Mesodermal cell (in vitro differentiated cells): ENCODE results near the gene MTUS2.

Experiments used
- H3K27ac ChIP-seq: 2 replicates; pipeline ENCODE4 v1.7.0; 2013; ENCODE audit warnings: mild to moderate bottlenecking, low read depth, low read length, moderate library complexity; ENCODE audit not compliant: severe bottlenecking
- H3K36me3 ChIP-seq: 2 replicates; pipeline ENCODE4 v1.7.1; 2013; ENCODE audit warnings: mild to moderate bottlenecking, low read length, moderate library complexity; ENCODE audit not compliant: control insufficient read depth, insufficient read depth
- H3K4me1 ChIP-seq: one replicate; pipeline ENCODE4 v1.7.1; 2013; ENCODE audit warnings: mild to moderate bottlenecking, low read length; ENCODE audit not compliant: insufficient read depth, control insufficient read depth, poor library complexity, severe bottlenecking
- H3K4me3 ChIP-seq: 2 replicates; pipeline ENCODE4 v1.7.0; 2013; ENCODE audit warnings: low read length, control low read depth, mild to moderate bottlenecking; ENCODE audit not compliant: insufficient read depth, poor library complexity, severe bottlenecking; ENCODE audit errors: extremely low read depth
- H3K9me3 ChIP-seq: 2 replicates; pipeline ENCODE4 v1.7.1; 2013; ENCODE audit warnings: mild to moderate bottlenecking, low read length, moderate library complexity; ENCODE audit not compliant: control insufficient read depth
- WGBS, 2 experiments: methylation state at CpG; one replicate each; pipeline ENCODE4 v1.1.5; 2013; ENCODE audit warnings: missing lambda C conversion rate in 2 of 2; ENCODE audit not compliant: insufficient coverage in 2 of 2; 5-methylcytosine and 5-hydroxymethylcytosine counted together

Gene MTUS2

GRCh38 chr13:29540799-29541198 lies 720.7 kb downstream of the MTUS2 start:
- no peaks in the 10 kb centered on the region for H3K9me3 ChIP-seq
- H3K4me3 ChIP-seq = no peak overlapping the region
- peaks cover 34% of the 10 kb centered on the region for H3K4me1 ChIP-seq
- 78 to 92% methylated on average over 3 to 4 of the region's 5 CpGs for WGBS, 2 experiments
- no peak overlapping the region for H3K27ac ChIP-seq
- peaks cover 49% of the 10 kb centered on the region for H3K36me3 ChIP-seq

DNA sequence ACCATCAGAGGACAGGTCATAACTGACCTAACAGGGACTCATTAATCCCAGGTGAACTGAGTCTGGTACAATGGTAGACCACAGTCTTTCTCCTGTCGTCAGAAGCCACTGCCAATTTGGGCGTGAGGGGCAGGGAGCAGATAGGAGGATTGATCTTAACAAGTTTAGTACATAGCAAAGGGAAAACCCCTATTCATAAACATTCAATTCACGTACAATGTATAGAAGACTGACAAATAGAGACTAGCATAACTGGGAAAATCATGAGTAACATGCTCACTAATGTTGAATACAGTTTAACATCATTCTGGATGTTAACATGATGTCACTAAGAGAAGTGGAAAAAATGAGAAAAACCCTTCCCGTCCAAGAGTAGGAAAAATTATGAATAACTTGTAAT lies 721.3 kb downstream of the MTUS2 start:
- no CpG with 5 or more reads among the region's 4 CpGs for WGBS, 2 experiments

GRCh38 chr13:29542381-29542780 lies 722.2 kb downstream of the MTUS2 start:
- H3K4me1 ChIP-seq = peaks cover 41% of the 10 kb centered on the region
- H3K9me3 ChIP-seq = no peaks in the 10 kb centered on the region
- WGBS, 2 experiments = 95 to 100% methylated on average over 4 to 5 of the region's 8 CpGs
- no peak overlapping the region for H3K27ac ChIP-seq
- H3K36me3 ChIP-seq = peaks cover 42% of the 10 kb centered on the region
- H3K4me3 ChIP-seq = no peak overlapping the region

More for the DNA sequence above, 721.3 kb downstream of the MTUS2 start:
- no peak overlapping the region for H3K4me3 ChIP-seq
- H3K27ac ChIP-seq = no peak overlapping the region
- no peaks in the 10 kb centered on the region for H3K9me3 ChIP-seq
- peaks cover 43% of the 10 kb centered on the region for H3K36me3 ChIP-seq
- peaks cover 34% of the 10 kb centered on the region for H3K4me1 ChIP-seq

GRCh38 chr13:29543230-29544215 lies 723.4 kb downstream of the MTUS2 start:
- 92 to 93% methylated on average over 7 to 8 of the region's 16 CpGs for WGBS, 2 experiments
- Histone ChIP-seq H3K27ac (peak overlapping the region; percentile 78), H3K9me3 (no peaks in the 10 kb centered on the region), H3K4me1 (peaks cover 46% of the 10 kb centered on the region), H3K36me3 (peaks cover 48% of the 10 kb centered on the region), H3K4me3 (no peak overlapping the region)

GRCh38 chr13:29545988-29546387 lies 725.8 kb downstream of the MTUS2 start:
- WGBS, 2 experiments = 80 to 95% methylated on average over 6 of the region's 8 CpGs
- Histone ChIP-seq H3K4me3 (no peak overlapping the region), H3K9me3 (no peaks in the 10 kb centered on the region), H3K27ac (no peak overlapping the region), H3K4me1 (peaks cover 39% of the 10 kb centered on the region), H3K36me3 (peaks cover 56% of the 10 kb centered on the region)

DNA sequence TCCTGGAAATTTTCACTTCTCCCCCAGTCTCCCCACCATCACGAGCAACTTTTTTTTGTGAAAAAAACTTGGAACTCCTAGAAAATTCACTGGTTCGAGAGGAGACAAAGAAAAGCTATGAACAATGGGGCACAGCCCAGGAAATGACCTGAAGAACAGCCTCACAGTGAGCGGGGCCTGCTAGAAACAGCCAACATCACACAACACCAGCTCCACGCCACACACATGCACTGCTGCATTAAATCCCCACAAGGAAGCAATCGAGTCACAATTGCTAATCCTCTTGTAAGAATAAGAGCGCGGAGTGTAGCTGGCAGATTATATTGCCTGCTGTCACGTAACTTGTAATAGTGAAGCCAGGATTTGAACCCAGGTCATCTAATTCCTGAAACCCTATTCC lies 726.5 kb downstream of the MTUS2 start:
- Histone ChIP-seq H3K9me3 (no peaks in the 10 kb centered on the region), H3K4me3 (no peak overlapping the region), H3K27ac (peak overlapping the region; percentile 30), H3K36me3 (peaks cover 57% of the 10 kb centered on the region), H3K4me1 (peaks cover 38% of the 10 kb centered on the region)
- 91 to 95% methylated on average over 6 to 8 of the region's 8 CpGs for WGBS, 2 experiments

- H3K36me3 ChIP-seq = peaks cover 62% of the 10 kb centered on the region
- H3K9me3 ChIP-seq = no peaks in the 10 kb centered on the region
- no peak overlapping the region for H3K4me3 ChIP-seq
- 87 to 100% methylated on average over 2 to 3 of the region's 7 CpGs for WGBS, 2 experiments
- peaks cover 38% of the 10 kb centered on the region for H3K4me1 ChIP-seq
- peak overlapping the region; percentile 30 for H3K27ac ChIP-seq
These were observed 727.0 kb downstream of the MTUS2 start for GRCh38 chr13:29547153-29547552.

- WGBS, 2 experiments = 79 to 88% methylated on average over 7 of the region's 7 CpGs
- Histone ChIP-seq H3K4me1 (peaks cover 30% of the 10 kb centered on the region), H3K4me3 (no peak overlapping the region), H3K27ac (peak overlapping the region; percentile 2), H3K9me3 (no peaks in the 10 kb centered on the region), H3K36me3 (peaks cover 76% of the 10 kb centered on the region)
These were observed 728.6 kb downstream of the MTUS2 start for GRCh38 chr13:29548722-29549121.

- no peak overlapping the region for H3K4me3 ChIP-seq
- no peaks in the 10 kb centered on the region for H3K9me3 ChIP-seq
- no peak overlapping the region for H3K27ac ChIP-seq
- peaks cover 23% of the 10 kb centered on the region for H3K4me1 ChIP-seq
- WGBS, 2 experiments = 79 to 94% methylated on average over 4 of the region's 5 CpGs
- H3K36me3 ChIP-seq = peaks cover 70% of the 10 kb centered on the region
These were observed 730.4 kb downstream of the MTUS2 start for GRCh38 chr13:29550430-29550988.

- Histone ChIP-seq H3K36me3 (peaks cover 69% of the 10 kb centered on the region), H3K27ac (no peak overlapping the region), H3K9me3 (no peaks in the 10 kb centered on the region), H3K4me1 (peaks cover 23% of the 10 kb centered on the region), H3K4me3 (no peak overlapping the region)
- WGBS, 2 experiments = 96 to 100% methylated on average over 3 to 4 of the region's 6 CpGs
These were observed 731.1 kb downstream of the MTUS2 start for GRCh38 chr13:29551214-29551613.
